ENCODE measurements around the gene HOXB4. TPM values are rescaled to one million over a fixed set of nuclear protein-coding genes. Genes with fewer than 3 reads are reported as not detected.

Gene HOXB4
- total RNA-seq, 4 donors from 2014 or later = 0.67 to 1.2 (median 0.80) TPM

DNA sequence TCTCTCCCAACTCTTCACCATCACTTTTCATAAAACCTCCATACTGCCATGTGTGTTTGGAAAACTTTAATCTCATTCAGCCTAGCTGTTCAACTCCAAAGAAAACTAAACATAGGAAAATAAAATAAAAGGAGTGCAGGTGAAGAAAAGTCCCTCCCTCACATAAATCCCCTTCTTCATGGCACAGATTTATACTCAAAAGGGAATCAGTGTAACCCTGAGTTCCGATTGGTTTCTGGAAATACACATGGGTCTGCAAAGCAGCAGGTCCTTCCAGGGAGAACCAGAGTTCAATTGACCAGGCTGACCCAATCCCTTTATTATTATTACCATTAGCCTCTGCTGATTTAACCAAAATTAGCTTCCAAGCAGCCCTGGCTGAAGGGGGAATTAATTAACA is 24.3 kb downstream of the HOXB4 start:
- WGBS, 2 donors = 30 to 50% methylated on average over 1 of the region's 1 CpG
- no peak for TF ChIP-seq POLR2A (IDR thresholded peaks at IDR 0.05)
- TF ChIP-seq, protein P1, sequence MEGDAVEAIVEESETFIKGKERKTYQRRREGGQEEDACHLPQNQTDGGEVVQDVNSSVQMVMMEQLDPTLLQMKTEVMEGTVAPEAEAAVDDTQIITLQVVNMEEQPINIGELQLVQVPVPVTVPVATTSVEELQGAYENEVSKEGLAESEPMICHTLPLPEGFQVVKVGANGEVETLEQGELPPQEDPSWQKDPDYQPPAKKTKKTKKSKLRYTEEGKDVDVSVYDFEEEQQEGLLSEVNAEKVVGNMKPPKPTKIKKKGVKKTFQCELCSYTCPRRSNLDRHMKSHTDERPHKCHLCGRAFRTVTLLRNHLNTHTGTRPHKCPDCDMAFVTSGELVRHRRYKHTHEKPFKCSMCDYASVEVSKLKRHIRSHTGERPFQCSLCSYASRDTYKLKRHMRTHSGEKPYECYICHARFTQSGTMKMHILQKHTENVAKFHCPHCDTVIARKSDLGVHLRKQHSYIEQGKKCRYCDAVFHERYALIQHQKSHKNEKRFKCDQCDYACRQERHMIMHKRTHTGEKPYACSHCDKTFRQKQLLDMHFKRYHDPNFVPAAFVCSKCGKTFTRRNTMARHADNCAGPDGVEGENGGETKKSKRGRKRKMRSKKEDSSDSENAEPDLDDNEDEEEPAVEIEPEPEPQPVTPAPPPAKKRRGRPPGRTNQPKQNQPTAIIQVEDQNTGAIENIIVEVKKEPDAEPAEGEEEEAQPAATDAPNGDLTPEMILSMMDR (IDR thresholded peaks at IDR 0.05) = no peak
- peak overlapping the region in 1 of 3 donors; percentile 49 for H3K27ac ChIP-seq
- no peak for DNase-seq
- no peaks in the 10 kb centered on the region for H3K36me3 ChIP-seq
- peaks cover 59% of the 10 kb centered on the region for H3K27me3 ChIP-seq
- H3K4me3 ChIP-seq (replicated peaks in 1 of 3) = no peak overlapping the region
- no peaks in the 10 kb centered on the region for H3K4me1 ChIP-seq
- intact Hi-C loops (cut with DNase I) = no loop called here
- no peaks in the 10 kb centered on the region for H3K9me3 ChIP-seq

DNA sequence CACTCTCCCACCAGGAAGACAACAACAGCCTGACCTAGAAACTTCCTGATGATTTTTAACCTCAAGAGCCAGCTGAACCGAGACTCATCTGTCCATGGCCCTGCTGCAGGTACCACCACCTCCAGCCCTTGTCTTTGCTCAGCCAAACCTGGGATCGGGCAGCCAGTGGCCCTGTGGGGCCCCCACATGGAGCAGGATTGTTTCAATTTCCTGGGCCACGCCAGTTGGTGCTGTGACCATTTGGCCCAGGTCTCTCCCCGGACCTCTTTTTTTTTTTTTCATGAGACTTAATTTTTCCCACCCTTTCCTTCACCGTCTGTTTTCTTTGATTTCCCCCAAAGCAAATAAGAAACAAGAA is 25.0 kb downstream of the HOXB4 start:
- no peak for DNase-seq
- H3K9me3 ChIP-seq = no peaks in the 10 kb centered on the region
- intact Hi-C loops (cut with DNase I) = no loop called here
- TF ChIP-seq POLR2A (IDR thresholded peaks at IDR 0.05) = no peak
- TF ChIP-seq, protein P1 (IDR thresholded peaks at IDR 0.05) = no peak
- H3K4me3 ChIP-seq (replicated peaks in 1 of 3) = no peak overlapping the region
- H3K27ac ChIP-seq = peak overlapping the region in 1 of 3 donors; percentile 52
- peaks cover 59% of the 10 kb centered on the region for H3K27me3 ChIP-seq
- H3K36me3 ChIP-seq = no peaks in the 10 kb centered on the region
- no peaks in the 10 kb centered on the region for H3K4me1 ChIP-seq
- 24 to 28% methylated on average over 5 of the region's 5 CpGs for WGBS, 2 donors

DNA sequence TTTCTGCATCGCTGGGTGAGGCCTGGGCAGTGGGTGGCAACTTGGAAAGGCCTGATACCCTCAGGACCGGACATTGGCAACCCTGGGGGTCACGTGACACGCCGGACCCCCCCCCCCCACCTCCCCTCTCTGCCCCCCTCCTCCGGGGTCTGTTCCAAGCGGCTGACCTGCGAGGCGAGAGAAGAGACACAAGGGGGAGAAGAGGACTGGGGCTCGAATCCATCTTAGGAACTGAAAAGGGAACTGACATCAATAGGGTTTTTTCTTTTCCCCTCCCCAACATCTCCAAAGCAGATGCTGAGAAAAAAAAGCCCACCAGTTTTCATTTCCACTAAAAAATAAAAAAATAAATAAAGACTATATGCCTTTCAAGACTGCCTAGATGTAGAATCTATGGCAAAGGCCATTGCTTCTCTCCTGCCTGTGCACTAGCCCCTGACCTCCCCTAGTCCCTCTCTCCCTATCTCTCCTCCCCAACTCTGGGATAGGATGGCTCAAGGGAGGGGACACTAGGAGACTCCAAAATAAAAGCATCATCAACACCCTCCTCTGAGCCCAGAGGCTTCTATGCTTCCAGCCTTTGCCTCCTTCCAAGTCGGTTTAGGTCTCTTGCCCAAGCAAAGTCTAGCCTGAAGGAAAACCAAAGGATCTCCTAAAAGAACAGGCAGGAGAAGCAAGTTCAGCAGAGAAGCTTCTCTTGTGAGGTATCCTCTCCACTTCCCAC is 25.5 kb downstream of the HOXB4 start:
- no peak for DNase-seq
- Histone ChIP-seq H3K36me3 (no peaks in the 10 kb centered on the region), H3K4me1 (no peaks in the 10 kb centered on the region), H3K4me3 (replicated peaks in 1 of 3) (no peak overlapping the region), H3K9me3 (no peaks in the 10 kb centered on the region), H3K27me3 (peaks cover 64% of the 10 kb centered on the region), H3K27ac (peak overlapping the region in 1 of 3 donors; percentile 52)
- WGBS, 2 donors = 8 to 23% methylated on average over 11 of the region's 11 CpGs
- TF ChIP-seq, protein P1 (IDR thresholded peaks at IDR 0.05) = no peak
- TF ChIP-seq POLR2A (IDR thresholded peaks at IDR 0.05) = no peak
- intact Hi-C loops (cut with DNase I) = no loop called here

DNA sequence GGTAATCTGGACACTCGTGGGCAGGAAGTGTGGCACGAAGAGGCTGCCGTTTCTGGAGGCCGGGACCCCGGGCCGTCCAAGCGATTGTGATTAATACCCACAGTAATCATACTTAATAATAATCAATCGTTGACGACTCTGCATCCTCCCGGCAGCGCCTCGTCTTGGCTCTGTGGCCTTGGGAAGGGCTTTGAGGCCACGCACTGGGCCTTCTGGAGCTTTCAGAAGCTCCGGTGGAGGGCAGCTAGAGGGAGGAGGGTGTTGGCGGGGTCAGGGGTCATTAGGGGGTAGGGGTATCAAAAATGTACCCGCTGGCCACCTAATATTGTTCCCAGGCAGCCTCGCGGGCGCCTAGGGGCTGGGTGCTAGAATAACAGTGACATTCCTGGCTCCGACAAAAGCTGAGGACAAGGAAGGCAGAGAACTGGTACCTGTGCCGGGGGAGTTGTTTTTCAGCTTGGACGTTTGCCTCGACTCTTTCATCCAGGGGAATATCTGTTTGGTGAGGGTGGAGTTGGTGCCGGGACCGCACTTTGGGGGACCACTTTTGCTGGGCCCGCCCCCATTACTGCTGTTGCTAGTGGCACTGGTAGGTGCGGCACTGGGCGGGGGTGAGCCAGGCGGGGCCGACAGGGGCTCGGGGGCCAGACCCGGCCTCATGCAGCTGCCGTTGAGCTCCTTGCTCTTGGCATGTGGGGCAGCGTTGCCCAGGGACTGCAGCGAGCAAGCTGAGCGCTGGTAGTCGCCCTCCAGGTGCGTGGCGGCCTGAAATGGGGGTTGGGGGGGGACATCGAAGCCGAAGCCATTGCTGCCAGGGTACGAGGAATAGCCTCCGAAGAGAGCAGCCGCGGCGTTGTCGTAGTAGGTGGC is 26.3 kb downstream of the HOXB4 start:
- WGBS, 2 donors = 31% methylated on average over 36 to 40 of the region's 47 CpGs
- Histone ChIP-seq H3K4me1 (no peaks in the 10 kb centered on the region), H3K27me3 (peaks cover 67% of the 10 kb centered on the region), H3K27ac (peak overlapping the region in 1 of 3 donors; percentile 30), H3K9me3 (no peaks in the 10 kb centered on the region), H3K4me3 (replicated peaks in 1 of 3) (no peak overlapping the region), H3K36me3 (no peaks in the 10 kb centered on the region)
- DNase-seq = no peak
- TF ChIP-seq, protein P1 (IDR thresholded peaks at IDR 0.05) = no peak
- TF ChIP-seq POLR2A (IDR thresholded peaks at IDR 0.05) = no peak
- intact Hi-C loops (cut with DNase I) = no loop called here

DNA sequence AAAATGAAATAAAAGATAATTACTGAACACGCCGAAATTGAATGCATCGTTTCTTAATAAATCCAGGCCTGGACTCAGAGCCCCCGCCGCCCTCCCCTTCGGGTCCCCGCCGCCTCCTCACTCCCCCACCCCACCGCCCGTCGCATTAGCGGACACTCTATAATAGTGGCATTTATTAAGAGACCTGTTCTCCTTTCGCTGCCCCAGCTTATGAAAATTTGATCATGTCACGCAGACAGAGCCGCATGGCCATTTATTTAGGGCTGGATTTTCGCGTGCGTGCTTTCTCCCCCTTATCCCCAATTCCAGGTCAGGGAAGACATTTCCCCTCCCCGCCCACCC is 27.0 kb downstream of the HOXB4 start:
- Histone ChIP-seq H3K9me3 (no peaks in the 10 kb centered on the region), H3K4me3 (replicated peaks in 1 of 3) (no peak overlapping the region), H3K4me1 (no peaks in the 10 kb centered on the region), H3K27me3 (peaks cover 63% of the 10 kb centered on the region), H3K27ac (no peak overlapping the region), H3K36me3 (no peaks in the 10 kb centered on the region)
- WGBS, 2 donors = 28 to 34% methylated on average over 19 of the region's 19 CpGs
- no peak for TF ChIP-seq POLR2A (IDR thresholded peaks at IDR 0.05)
- TF ChIP-seq, protein P1 (IDR thresholded peaks at IDR 0.05) = no peak
- intact Hi-C loops (cut with DNase I) = no loop called here
- no peak for DNase-seq
